Stimulated activated CD4-positive, alpha-beta T cell treated with anti-CD3 and anti-CD28 coated beads, TNF-alpha, amount 100 ng/mL, for 24 hours (primary cell): Measurements from ENCODE around the gene OTP.
"Not testable (repeated sequence)": the region's sequence is repeated elsewhere in the genome, so short reads cannot be mapped to it uniquely, and the experiment has no call there.

Experiments used
- DNase-seq, 3 experiments: peaks; one replicate each; pipeline ENCODE4 v3.0.0-alpha.2; 2020; ENCODE audit warnings: low read depth in 3 of 3

The OTP gene

GRCh38 chr5:77608927-77609326, 29.6 kb downstream of the OTP start:
- DNase-seq, result not testable (repeated sequence)

- no peak for DNase-seq
These were observed 31.2 kb downstream of the OTP start for GRCh38 chr5:77607324-77607723.

- DNase-seq, result no peak
These were observed 32.2 kb downstream of the OTP start for GRCh38 chr5:77606279-77606678.

GRCh38 chr5:77599679-77600078, 38.8 kb downstream of the OTP start:
- no peak for DNase-seq

GRCh38 chr5:77590347-77590746, 48.2 kb downstream of the OTP start:
- no peak for DNase-seq

GRCh38 chr5:77588175-77588574, 50.3 kb downstream of the OTP start:
- DNase-seq, result no peak

GRCh38 chr5:77586101-77586500, 52.4 kb downstream of the OTP start:
- DNase-seq, result no peak

- DNase-seq, result not testable (repeated sequence)
These were observed 56.4 kb downstream of the OTP start for GRCh38 chr5:77582143-77582542.
